Hematopoietic multipotent progenitor cell treated with erythropoietin and hydrocortisone succinate and interleukin-3 and kit ligand, for 8 days (in vitro differentiated cells): Measurements from ENCODE around the gene KLHL30.

ENCODE experiments used
- DNase-seq: peaks from one replicate; pipeline ENCODE4 v3.0.0-alpha.2; 2015

The KLHL30 gene

DNA sequence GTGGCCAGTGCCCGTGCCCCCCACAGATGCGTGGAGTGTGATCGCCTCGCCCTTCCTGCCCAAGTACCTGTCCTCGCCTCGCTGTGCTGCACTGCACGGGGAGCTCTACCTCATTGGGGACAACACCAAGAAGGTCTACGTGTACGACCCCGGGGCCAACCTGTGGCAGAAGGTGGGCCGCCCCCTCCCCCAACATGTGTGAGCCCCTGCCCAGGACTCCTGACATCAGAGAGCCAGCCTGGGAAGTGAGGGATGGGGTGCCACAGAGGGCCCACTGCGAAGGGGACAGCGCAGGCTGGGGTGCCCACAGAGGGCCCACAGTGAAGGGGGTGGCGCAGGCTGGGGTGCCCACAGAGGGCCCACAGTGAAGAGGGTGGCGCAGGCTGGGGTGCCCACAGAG lies 10.5 kb downstream of the KLHL30 start:
- no peak for DNase-seq

DNA sequence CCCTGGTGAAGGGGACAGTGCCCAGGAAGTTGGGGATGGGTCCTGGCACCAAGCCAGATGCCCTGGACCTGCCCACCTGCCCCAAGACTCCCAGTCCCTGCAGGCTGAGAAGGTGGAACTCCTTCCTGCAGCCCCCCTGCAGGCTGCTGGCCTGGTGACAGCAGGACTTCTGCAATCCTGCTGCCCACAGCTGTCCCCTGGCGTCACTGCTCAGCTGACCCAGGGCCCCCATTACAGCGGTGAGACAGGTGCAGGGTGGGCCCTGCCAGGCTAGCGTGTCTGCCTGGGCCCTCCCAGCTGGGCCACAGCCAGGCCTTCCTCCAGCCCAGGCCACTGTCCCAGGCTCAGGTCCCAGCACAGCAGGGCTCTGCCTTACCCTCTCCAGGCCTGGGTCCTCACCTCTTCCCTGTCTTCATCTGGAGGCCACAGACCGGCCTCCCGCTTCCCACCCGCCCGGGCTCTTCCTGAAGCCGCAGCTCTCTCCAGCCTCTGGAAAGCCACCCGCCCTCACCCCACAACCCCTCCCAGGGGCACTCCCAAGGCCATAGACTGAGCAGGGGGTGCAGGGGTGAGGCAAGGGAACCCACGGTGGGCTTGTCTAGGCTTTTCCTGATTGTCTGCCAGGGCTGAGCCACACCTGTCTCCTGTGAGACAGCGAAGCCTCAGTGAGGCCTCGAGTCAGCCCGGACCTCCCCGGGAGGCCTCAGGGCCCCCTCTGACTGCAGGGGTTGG lies 11.5 kb downstream of the KLHL30 start:
- no peak for DNase-seq

DNA sequence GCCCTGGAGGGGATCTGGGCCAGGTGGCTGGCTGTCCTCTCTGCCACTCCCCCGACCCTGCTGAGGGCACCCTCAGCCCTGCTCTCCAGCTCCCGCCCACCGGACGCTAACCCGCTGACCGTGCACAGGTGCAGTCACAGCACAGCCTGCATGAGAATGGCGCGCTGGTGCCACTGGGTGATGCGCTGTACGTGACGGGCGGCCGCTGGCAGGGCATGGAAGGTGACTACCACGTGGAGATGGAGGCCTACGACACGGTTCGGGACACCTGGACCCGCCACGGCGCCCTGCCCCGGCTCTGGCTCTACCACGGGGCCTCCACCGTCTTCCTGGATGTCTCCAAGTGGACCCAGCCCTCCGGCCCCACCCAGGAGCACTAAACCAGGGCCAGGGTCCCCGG lies 12.2 kb downstream of the KLHL30 start:
- DNase-seq, result no peak

DNA sequence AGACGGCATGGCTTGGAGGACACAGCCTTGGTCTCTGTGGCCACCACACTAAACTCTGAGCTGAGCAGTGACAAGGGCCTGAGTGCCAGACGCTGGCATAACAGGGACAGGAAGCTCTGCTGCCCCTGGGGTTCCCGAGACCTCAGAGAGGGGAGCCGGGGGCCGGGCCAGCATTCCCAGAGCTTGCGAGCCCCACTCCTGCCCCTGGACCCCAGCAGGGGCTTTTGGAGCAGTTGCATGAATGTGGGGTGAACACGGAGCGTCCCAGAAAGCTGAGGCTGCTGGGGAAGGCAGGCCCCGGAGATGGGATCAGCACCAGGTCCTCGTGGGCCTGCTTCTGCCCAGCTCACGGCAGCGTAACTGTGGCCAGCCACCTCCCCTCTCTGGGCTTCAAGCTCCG lies 12.7 kb downstream of the KLHL30 start:
- DNase-seq, result no peak

DNA sequence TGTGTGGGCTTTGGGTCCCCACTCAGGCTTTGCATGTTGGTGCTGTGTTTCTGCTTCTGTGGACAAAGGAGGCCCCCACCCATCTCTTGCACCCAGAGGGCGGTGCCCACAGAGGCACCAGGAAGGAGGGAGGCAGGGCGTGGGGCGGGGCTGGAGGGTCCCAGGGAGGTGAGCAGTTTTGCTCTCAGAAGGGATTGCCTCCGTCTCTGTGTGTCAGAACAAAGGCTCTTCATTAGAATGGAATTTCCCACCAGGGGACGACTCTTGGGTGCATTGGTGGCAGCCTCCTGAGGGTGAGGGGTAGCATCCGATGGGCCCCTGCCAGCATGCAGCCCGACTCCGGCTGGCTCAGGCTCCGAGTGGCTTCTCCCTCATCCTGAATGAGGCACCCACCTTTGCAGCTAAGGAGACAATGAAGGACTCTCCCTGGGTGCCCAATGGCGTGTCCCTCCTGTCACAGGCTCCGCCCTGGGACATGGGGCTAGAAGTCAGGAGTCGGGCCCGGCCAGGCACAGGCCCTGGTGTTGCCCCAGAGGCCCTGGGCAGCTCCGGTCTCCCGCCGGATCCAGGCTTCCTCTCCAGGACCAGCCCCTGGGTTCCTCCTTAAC lies 13.3 kb downstream of the KLHL30 start:
- DNase-seq, result no peak

DNA sequence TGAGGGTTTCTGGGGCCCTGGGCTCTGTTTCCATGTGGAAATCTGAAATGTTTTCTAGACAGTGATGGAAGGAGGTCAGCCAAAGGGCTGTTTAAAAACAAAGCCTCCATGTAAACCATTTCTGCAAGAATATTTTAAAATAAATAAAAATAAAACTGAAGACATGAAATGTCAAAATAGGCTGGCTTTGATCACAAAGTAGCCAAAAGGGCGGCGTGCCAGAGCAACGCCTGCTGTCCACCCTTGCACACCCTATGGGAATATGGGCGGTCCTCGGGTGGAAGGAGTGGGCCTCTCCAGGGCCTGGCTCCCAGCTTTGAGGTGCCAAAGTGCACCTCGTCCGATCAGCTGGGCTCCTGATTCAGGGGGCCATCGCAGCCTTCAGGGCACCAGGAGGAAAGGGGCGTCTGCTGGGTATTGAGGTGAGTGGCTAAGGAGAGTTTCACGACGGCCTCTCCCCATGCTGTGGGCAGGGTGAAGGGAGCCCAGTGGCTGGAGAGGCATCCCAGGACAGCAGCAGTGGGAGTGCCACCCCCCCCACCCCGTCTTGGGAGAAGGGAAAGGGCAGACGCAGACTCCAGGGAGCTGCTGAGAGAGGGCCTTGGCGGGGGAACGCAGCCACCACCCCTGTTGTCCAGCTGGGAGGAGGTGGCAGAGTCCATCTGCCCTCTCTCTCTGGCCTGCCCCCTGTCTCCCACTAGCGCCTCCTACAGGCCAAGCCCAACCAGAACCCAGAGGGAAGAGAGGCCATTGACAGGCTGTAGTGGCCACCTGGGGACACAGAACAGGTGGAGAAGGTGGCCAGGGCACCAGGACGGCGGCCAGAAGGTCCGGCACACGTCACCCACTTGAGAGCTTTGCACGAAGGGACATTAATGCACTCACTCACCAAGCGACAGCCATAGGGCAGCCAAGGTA lies 14.6 kb downstream of the KLHL30 start:
- DNase-seq, result no peak

DNA sequence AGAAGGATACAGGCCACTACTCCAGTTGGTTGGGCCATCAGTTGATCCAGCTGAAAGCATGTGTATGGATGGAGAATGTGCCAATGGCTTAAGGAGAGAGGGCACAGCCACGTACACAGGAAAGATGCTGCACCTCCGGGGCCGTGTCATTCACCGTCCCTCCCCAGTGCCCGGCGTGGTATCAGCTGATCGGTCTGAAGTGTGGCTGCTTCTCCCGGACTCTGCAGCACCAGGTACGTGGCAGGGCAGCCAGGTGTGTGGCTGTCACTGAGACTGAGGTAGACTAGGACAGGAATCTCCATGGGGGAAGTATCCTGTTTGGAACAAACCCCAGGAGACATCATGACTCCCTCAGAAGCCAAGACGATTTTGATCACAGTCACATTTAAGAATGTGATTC lies 16.1 kb downstream of the KLHL30 start:
- DNase-seq, result no peak

DNA sequence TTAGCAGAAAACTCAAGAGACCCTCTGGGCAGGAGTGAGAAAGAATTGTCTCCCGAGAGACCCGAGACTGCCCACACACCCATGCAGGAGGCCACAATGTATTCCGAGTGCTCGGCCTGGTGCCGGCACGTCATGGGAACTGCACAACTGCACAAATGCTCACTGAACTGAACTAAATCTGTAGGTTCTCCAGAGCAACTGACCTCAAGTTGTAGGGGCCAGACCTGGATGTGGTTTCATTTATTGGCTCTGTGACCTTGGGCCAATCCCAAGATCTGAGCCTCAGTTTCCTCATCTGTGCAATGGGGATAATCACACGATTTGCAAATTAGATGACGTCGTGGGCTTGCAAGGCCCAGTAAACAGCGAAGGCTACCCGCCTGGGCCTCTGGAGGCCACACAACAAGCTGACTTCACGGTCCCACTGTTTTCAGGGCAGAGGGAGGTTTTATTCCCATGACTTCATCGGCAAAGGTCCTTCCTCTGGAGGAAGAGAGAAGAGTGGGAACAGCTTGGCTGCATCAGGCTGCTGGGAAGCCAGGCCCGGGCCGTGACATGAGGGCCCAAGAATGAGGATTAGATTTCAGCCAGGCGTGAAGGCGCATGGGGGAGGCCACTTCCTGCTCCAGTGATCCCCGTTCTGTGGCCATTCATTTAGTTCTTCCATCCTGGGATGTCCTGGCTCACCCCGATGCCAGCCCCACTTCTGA lies 16.7 kb downstream of the KLHL30 start:
- DNase-seq, result no peak

DNA sequence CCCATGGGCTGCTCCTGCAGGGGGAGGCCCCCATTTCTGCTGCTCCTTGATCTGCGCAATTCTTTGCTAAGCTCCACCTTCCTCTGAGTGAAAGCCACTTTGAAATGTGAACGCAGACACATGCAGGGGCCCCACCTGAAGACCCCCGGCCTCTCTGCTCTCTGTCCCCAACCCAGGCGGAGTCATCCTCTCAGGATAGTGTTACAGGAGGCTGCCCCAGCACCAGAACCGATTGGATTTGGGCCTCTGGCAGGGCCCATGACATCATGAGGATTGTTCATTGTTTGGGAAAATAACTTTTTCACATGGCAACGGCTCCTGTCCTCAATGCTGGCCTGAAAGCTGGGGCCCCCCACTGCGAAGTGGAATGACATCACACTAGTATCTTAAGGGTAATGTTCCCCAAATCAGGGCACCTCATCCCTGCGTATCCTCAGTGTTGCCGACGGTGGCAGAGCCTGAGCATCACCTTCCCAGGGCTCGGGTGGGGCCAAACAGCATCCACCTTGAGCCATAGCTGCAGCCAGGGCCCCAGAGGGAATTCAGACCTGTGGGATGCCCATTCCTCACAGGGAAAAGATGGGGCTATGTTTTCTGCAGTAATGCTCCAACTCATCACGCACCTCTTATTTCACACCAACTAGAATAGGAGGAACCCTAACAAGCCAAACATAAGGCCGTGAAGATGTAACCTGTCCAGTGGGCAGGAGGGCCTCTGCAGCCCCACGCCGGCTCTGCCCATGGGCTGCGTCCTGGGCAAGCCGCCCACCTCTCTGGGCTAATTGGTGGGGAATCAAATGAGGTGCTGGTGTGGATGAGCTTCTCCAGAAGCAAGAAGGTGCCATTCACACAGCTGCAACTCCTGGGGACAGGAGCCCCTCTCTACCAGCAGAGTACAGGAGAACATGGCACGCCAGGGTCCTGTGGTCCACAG lies 17.6 kb downstream of the KLHL30 start:
- DNase-seq, result no peak

DNA sequence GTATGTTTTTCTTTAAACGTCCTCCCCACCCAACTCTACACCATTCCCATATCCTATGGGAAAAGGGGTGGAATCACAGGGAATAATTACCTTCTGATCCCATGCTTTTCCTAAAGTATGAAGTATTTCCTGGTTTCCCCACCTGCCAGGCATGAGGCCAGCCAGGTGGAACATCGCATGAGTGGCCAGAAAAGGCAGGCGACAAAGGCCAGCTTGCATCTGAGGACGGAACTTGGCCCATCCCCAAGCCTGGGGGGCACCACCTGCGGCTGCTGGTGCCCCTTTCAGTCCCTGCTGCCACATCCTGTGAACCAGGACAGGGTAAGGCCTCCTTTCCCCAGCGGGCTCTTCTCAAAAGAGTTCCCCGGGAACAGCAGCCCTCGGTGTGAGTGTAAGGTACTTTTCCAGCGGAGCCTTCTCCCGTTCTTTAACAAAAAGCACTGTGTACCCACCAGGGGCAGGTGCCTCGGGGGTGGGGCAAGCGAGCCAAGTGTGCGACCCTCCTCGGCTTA lies 19.1 kb downstream of the KLHL30 start:
- DNase-seq, result no peak

DNA sequence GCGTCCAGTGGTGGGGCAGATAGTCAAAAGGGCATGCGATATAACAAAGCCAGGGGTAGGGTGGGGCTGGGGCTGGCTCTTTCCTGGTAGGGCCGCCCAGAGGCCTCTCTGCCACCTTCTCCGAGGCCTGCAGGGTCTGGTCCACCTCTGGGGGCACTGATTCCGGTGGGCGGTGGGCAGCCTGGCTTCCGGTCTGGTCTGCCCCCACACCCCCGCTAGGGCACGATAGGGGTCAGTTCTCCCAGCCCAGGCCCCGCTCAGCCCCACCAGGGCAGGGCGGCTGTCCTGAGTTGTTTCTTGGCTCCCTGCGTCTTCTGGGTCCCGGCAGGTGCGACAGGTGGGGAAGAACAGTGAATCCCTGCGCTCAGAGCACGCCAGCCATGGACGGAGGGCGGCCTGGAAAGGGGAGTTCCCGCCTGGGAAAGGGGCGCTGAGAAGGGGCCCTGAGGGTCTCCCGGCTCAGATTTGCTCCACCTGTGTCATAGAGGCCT lies 19.6 kb downstream of the KLHL30 start:
- no peak for DNase-seq

DNA sequence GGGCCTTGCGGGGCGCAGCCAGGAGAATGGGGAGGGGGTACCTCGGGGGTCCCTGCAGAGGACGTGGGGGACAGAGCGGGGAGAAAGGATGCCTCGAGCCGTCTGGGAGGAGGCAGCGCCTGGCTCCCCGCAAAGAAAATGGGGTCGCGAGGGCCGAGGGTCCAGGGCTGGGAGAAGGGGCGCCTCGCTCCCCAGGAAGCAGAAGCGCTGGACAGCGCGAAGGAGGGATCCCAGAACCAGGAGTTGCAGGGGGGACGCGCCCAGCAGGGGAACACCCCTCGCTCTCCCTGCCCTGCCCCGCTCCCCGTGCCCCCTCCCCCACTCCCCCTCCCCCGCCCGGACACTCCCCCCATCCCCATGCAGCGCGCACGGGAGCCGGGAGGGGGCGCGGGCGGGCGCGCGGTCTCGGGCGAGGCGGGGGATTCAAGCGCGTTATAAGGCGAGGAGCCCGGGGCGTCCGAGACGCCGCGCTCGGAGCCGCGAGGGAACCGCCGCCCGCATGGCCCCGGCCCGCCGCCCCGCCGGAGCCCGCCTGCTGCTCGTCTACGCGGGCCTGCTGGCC lies 20.1 kb downstream of the KLHL30 start, which contains the start of gene ERFE:
Gene ERFE, plus strand, starts transcription at position 462 of the 562 bp plus-strand sequence. Its CDS starts 38 bp downstream, at position 500.
- peak; percentile 69 for DNase-seq

DNA sequence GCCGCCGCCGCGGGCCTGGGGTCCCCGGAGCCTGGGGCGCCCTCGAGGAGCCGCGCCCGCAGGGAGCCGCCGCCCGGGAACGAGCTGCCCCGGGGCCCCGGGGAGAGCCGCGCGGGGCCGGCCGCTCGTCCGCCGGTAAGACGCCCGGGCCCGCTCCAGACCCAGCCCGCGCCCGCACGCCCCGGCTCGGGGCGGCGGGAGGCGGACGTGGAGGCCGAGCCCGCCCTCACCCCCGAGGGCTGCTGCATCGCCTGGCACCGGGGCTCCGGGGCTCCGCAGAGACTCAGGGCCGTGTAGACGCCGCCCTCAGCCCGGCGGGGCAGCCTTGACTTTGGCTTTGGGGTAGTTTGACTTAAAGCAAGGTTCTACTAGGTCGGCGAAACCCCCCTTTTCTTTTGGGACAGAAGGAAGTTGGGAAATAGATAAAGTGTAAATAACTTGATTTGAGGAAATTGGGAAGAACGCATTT lies 20.6 kb downstream of the KLHL30 start:
- no peak for DNase-seq

DNA sequence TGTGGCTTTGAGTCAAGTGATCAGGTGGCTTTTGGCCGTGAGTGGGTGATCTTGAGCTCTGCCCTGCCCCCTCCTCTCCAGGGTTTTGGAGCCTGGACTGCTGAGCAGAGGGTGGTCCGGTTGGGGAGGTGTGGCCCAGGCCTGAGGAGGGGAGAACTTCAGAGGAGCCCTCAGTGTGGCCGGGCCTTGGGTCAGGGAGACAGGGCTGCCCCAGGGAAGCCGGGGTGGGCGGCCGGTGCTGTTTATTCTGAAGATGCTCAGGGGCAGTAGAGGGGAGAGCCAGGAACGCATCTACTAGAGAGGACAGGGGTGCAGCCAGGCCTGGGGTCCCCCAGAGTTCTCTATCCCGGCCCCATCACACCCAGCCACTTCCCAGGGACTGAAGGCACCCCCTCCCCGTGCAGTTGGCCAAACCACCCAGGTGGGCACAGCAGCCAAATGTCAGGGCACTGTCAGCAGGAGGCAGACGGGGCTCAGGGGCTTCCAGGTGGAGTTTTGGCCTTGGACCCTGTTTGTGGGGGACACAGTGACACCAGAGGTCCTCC lies 21.3 kb downstream of the KLHL30 start:
- peak; percentile 55 for DNase-seq

DNA sequence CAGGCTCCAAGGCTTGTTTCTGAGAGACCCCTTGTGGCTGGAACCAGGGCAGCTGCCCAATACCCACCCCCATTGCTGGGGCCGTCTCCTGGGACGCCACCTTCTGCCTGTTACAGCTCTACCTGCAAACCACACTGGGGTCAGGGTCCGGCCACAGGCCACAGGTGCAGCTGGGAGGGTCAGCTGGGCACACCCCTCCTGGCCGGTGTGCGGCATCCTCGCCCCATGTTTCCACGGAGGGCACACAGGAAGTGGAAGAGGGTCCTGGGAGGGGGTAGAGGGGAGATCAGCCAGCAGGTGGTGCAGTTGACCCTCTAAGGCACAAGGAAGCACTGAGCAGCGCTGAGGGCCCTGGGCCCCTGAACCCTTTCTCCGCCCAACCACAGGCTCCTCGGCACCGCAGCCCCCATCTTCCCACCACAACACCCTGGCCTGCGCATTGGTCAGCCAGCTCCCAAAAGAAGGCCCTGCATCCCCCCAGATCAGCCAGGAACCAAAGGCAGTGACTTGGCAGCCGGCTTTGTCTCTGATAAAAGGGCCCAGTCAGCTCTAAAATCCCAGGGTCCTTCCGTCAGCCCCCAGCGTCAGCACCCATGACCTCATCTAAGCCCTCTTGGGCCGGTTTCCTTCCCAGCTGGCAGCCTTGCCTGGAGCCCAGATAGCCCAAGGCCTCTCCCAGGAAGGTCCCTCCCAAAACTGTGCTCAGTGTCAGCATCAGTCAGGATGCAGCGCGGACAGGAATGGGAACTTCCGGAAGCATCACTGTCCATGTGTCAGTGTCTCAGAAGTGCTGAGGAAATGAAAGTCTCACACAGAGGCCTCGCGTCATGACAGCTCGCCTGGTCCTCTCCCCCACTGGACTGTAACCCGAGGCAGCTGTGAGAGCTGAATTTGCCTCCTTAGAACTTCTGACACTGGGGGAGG lies 22.0 kb downstream of the KLHL30 start:
- peak; percentile 83 for DNase-seq

DNA sequence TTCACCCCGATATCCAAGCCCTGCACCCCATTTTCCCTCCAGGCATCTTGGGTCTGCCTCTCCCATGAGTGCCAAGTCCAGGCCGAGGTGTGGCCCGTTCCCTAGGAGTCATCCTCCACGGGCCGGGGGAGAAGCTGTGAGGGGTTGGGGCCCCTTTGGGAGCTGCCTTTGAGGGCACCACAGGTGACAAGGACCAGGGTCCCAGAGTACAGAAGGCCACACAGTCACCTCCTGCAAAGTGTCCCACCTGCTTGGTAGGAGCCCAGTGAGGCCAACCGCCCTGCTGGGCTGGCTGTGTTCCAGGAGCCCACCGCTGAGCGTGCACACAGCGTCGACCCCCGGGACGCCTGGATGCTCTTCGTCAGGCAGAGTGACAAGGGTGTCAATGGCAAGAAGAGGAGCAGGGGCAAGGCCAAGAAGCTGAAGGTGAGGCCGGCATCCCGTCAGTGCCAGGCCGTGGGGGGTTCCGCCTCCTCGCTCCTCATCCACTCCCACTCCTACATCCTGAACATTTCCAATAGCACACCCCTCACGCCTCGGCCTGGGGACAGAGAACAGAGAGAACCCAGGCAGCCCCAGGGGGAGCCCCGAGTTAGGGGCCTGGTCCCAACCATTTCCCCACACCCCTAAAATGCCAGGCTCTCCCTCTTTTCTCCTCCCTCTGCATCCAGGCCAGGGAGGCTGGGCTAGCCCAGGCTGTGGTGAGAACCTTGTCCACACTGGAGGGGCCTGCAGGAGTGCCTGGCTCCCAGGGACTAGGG lies 23.0 kb downstream of the KLHL30 start:
- DNase-seq, result no peak

DNA sequence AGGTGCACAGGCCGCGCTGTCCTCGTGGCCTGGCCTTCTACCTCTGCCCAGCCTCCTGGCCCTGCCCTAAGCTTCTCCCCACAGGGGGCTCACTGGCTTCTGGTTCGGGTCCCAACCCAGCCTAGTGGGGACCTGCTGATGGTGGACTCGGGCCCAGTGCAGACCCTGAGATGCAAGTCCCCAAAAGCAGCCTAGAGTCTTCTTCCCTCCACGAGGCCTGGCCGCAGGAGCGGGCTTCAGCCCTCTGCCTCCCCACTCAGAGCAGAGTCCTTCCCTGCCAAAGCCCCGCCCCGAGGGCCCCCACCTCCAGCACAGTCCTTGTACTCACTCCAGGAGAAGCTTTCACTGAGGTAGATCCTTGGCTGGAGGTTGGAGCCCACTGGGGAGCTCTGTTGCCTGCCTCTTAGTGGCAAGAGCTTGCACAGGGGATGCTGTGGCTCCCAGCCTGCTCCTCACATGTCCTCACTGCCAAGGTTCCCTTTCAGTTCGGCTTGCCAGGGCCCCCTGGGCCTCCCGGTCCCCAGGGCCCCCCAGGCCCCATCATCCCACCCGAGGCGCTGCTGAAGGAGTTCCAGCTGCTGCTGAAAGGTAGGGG lies 23.9 kb downstream of the KLHL30 start:
- peak; percentile 59 for DNase-seq

DNA sequence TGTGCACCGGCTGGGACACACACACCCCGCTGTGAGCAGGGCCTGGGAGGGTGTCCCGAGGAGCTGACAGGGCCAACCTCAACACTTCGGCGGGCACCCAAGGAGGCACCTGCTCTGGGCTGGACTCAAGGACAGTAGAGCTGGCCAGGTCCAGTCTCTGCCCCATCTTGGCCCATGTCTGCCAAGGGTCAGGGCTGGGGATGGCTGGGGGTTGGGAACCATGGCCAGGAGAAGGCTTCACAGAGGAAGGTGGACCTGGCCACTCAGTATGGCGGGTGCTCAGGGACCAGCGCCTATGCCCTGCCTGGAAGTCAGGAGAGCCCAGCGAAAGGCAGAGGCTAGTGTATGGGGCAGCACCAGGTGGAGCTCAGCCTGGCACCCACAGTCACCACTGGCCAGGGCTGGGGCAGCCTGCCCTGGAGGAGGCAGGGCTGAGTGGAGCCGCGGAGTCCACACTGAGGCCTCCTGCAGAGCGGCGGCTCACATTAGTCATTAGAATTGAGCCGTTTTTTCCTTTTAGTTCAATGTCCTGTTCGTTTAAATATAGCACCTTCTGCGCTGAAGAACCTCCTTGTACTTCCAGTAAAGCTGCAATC lies 24.5 kb downstream of the KLHL30 start:
- DNase-seq, result peak; percentile 47
